SK-N-SH treated with all-trans-retinoic acid at 6 μM for 48 hours (cell line): ENCODE measurements around the gene PRKAB2.

Experiments used
- ATAC-seq: fragments of 200-7000 bp; cut with Tn5 transposase; 3 replicates; pipeline ENCODE4 v1.9.1; 2020; ENCODE audit warnings: mild to moderate bottlenecking, moderate library complexity
- ARNTL ChIP-seq: fragments of 450-650 bp; formaldehyde crosslinking; IDR thresholded peaks from 2 replicates; pipeline ENCODE4 v1.5.0; 2020; ENCODE audit warnings: low read depth, mild to moderate bottlenecking, moderate library complexity, borderline replicate concordance
- BACH2 ChIP-seq: fragments of 250-450 bp; sonication (Bioruptor Pico); IDR thresholded peaks from 2 replicates; pipeline ENCODE4 v1.9.0; 2021; ENCODE audit warnings: mild to moderate bottlenecking, borderline replicate concordance
- CREB5 ChIP-seq: fragments of 250-450 bp; sonication (Bioruptor Pico); IDR thresholded peaks from 2 replicates; pipeline ENCODE4 v1.5.1; 2020; ENCODE audit warnings: low read depth, mild to moderate bottlenecking, moderate library complexity
- CSDC2 ChIP-seq: fragments of 250-450 bp; sonication (Bioruptor Pico); IDR thresholded peaks from 2 replicates; pipeline ENCODE4 v1.5.0; 2020; ENCODE audit warnings: mild to moderate bottlenecking, moderate library complexity
- ESRRG ChIP-seq: fragments of 250-450 bp; sonication (Bioruptor Pico); IDR thresholded peaks from 2 replicates; pipeline ENCODE4 v1.6.1; 2021; ENCODE audit warnings: mild to moderate bottlenecking
- GLIS3 ChIP-seq: fragments of 250-450 bp; sonication (Bioruptor Pico); IDR thresholded peaks from 2 replicates; pipeline ENCODE4 v1.5.0; 2020; ENCODE audit warnings: mild to moderate bottlenecking, moderate library complexity
- OSR1 ChIP-seq: fragments of 250-450 bp; sonication (Bioruptor Pico); IDR thresholded peaks from 2 replicates; pipeline ENCODE4 v1.8.0; 2022; ENCODE audit warnings: moderate library complexity, mild to moderate bottlenecking, inconsistent platforms
- PPARA ChIP-seq: fragments of 250-450 bp; sonication (Bioruptor Pico); IDR thresholded peaks from 2 replicates; pipeline ENCODE4 v1.5.0; 2020; ENCODE audit warnings: mild to moderate bottlenecking, borderline replicate concordance
- SNAI2 ChIP-seq: fragments of 250-450 bp; sonication (Bioruptor Pico); IDR thresholded peaks from 2 replicates; pipeline ENCODE4 v1.5.0; 2020; ENCODE audit warnings: mild to moderate bottlenecking, moderate library complexity
- TCF4 ChIP-seq: fragments of 250-450 bp; sonication (Bioruptor Pico); IDR thresholded peaks from 2 replicates; pipeline ENCODE4 v1.8.0; 2021; ENCODE audit warnings: mild to moderate bottlenecking, moderate library complexity, borderline replicate concordance
- TOX ChIP-seq: fragments of 250-450 bp; sonication (Bioruptor Pico); IDR thresholded peaks from 2 replicates; pipeline ENCODE4 v1.8.0; 2021; ENCODE audit warnings: mild to moderate bottlenecking, moderate library complexity, borderline replicate concordance
- ZC3H10 ChIP-seq: fragments of 250-450 bp; sonication (Bioruptor Pico); IDR thresholded peaks from 2 replicates; pipeline ENCODE4 v1.5.1; 2021; ENCODE audit warnings: mild to moderate bottlenecking, moderate library complexity
- ZFP3 ChIP-seq: fragments of 250-450 bp; sonication (Bioruptor Pico); IDR thresholded peaks from 2 replicates; pipeline ENCODE4 v1.5.0; 2020; ENCODE audit warnings: mild to moderate bottlenecking, moderate library complexity
- ZFP30 ChIP-seq: fragments of 450-650 bp; formaldehyde crosslinking; IDR thresholded peaks from 2 replicates; pipeline ENCODE4 v1.5.0; 2022; ENCODE audit warnings: mild to moderate bottlenecking, moderate library complexity
- ZNF565 ChIP-seq: fragments of 450-650 bp; formaldehyde crosslinking; conservative IDR thresholded peaks from 2 replicates; pipeline ENCODE4 v1.5.0; 2020; ENCODE audit warnings: low read depth, mild to moderate bottlenecking, moderate library complexity
- ZNF70 ChIP-seq: fragments of 450-650 bp; formaldehyde crosslinking; IDR thresholded peaks from 2 replicates; pipeline ENCODE4 v1.5.0; 2020; ENCODE audit warnings: mild to moderate bottlenecking, moderate library complexity
- ZNF8 ChIP-seq: fragments of 450-650 bp; formaldehyde crosslinking; IDR thresholded peaks from 2 replicates; pipeline ENCODE4 v1.5.0; 2020; ENCODE audit warnings: mild to moderate bottlenecking, moderate library complexity
- TF ChIP-seq, protein P1 (sequence below): fragments of 250-450 bp; sonication (Bioruptor Pico); IDR thresholded peaks from 2 replicates; pipeline ENCODE4 v1.5.0; 2020; ENCODE audit warnings: mild to moderate bottlenecking, moderate library complexity
- TF ChIP-seq, protein P2 (sequence below): fragments of 250-450 bp; sonication (Bioruptor Pico); IDR thresholded peaks from 2 replicates; pipeline ENCODE4 v1.5.1; 2021; ENCODE audit warnings: mild to moderate bottlenecking, moderate library complexity
- TF ChIP-seq, protein P3 (sequence below): fragments of 250-450 bp; sonication (Bioruptor Pico); IDR thresholded peaks from 2 replicates; pipeline ENCODE4 v1.8.0; 2020; ENCODE audit warnings: mild to moderate bottlenecking, moderate library complexity, borderline replicate concordance
- TF ChIP-seq, protein P4 (sequence below): fragments of 250-450 bp; sonication (Bioruptor Pico); IDR thresholded peaks from 2 replicates; pipeline ENCODE4 v1.8.0; 2021; ENCODE audit warnings: low read depth, mild to moderate bottlenecking, moderate library complexity, borderline replicate concordance

PRKAB2 gene

DNA sequence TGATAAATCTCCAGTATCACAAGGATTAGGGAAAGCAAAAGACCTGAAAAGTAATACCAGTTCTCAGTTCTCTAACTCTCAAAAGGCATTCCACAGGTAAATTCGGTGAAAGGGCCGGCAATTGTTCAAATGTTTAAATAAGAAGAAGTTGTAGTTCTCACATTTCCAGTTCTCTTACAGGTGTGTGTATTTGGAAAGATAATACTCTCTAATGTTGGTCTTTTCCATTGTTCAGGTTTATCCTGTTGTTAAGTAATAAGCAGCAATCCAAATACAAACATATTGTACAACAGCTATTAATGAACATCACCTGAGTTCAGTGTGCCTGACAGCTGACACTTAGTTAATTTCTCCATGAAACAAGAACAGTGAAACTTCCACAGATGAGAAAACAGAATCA is 13.2 kb upstream of the PRKAB2 start:
- no peak for ATAC-seq
- TF ChIP-seq ZNF8 (CRISPR knock-in tag) (no peak), CREB5 (CRISPR knock-in tag) (no peak), ARNTL (CRISPR knock-in tag) (no peak)

DNA sequence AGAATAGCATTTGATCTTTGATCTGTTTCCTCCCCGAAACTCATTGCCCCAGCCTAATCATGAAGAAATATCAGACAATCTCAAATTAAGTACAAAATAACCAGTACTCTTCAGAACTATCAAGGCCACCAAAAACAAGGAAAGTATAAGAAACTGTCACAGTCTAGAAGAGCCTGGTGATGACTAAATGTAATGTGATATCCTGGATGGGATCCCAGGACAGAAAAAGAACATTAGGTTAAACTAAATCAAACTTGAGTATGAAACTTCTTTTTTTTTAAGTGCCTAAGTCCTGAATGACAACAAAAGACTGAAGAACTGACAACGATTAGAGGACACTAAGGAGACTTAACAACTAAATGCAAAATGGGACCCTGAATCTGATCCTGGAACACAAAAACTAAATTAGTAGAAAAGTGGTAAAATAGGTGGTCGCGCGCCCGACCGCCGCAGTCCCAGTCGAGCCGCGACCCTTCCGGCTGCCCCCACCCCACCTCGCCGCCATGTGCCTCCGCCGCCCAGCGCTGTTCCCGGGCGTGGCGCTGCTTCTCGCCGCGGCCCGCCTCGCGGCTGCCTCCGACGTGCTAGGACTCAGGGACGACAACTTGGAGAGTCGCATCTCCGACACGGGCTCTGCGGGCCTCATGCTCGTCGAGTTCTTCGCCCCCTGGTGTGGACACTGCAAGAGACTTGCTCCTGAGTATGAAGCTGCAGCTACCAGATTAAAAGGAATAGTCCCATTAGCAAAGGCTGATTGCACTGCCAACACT is 5.5 kb upstream of the PRKAB2 start:
- ATAC-seq: no peak
- TF ChIP-seq ZC3H10 (CRISPR knock-in tag): no peak
- TF ChIP-seq, all 23 proteins: peak for 0

- peak; percentile 26 for ATAC-seq
- TF ChIP-seq, protein P1, sequence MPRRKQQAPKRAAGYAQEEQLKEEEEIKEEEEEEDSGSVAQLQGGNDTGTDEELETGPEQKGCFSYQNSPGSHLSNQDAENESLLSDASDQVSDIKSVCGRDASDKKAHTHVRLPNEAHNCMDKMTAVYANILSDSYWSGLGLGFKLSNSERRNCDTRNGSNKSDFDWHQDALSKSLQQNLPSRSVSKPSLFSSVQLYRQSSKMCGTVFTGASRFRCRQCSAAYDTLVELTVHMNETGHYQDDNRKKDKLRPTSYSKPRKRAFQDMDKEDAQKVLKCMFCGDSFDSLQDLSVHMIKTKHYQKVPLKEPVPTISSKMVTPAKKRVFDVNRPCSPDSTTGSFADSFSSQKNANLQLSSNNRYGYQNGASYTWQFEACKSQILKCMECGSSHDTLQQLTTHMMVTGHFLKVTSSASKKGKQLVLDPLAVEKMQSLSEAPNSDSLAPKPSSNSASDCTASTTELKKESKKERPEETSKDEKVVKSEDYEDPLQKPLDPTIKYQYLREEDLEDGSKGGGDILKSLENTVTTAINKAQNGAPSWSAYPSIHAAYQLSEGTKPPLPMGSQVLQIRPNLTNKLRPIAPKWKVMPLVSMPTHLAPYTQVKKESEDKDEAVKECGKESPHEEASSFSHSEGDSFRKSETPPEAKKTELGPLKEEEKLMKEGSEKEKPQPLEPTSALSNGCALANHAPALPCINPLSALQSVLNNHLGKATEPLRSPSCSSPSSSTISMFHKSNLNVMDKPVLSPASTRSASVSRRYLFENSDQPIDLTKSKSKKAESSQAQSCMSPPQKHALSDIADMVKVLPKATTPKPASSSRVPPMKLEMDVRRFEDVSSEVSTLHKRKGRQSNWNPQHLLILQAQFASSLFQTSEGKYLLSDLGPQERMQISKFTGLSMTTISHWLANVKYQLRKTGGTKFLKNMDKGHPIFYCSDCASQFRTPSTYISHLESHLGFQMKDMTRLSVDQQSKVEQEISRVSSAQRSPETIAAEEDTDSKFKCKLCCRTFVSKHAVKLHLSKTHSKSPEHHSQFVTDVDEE (CRISPR knock-in tag): no peak
- TF ChIP-seq ESRRG (CRISPR knock-in tag) (no peak), OSR1 (CRISPR knock-in tag) (no peak), ZNF8 (CRISPR knock-in tag) (no peak), ZNF70 (no peak), BACH2 (CRISPR knock-in tag) (no peak), ZC3H10 (CRISPR knock-in tag) (no peak), PPARA (CRISPR knock-in tag) (no peak), SNAI2 (CRISPR knock-in tag) (no peak), TCF4 (no peak), TOX (CRISPR knock-in tag) (no peak), ARNTL (CRISPR knock-in tag) (no peak), ZFP30 (no peak), CSDC2 (CRISPR knock-in tag) (no peak), ZNF565 (no peak), GLIS3 (CRISPR knock-in tag) (no peak), ZFP3 (CRISPR knock-in tag) (no peak)
- TF ChIP-seq, protein P2, sequence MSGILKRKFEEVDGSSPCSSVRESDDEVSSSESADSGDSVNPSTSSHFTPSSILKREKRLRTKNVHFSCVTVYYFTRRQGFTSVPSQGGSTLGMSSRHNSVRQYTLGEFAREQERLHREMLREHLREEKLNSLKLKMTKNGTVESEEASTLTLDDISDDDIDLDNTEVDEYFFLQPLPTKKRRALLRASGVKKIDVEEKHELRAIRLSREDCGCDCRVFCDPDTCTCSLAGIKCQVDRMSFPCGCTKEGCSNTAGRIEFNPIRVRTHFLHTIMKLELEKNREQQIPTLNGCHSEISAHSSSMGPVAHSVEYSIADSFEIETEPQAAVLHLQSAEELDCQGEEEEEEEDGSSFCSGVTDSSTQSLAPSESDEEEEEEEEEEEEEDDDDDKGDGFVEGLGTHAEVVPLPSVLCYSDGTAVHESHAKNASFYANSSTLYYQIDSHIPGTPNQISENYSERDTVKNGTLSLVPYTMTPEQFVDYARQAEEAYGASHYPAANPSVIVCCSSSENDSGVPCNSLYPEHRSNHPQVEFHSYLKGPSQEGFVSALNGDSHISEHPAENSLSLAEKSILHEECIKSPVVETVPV (CRISPR knock-in tag): no peak
- TF ChIP-seq, protein P3, sequence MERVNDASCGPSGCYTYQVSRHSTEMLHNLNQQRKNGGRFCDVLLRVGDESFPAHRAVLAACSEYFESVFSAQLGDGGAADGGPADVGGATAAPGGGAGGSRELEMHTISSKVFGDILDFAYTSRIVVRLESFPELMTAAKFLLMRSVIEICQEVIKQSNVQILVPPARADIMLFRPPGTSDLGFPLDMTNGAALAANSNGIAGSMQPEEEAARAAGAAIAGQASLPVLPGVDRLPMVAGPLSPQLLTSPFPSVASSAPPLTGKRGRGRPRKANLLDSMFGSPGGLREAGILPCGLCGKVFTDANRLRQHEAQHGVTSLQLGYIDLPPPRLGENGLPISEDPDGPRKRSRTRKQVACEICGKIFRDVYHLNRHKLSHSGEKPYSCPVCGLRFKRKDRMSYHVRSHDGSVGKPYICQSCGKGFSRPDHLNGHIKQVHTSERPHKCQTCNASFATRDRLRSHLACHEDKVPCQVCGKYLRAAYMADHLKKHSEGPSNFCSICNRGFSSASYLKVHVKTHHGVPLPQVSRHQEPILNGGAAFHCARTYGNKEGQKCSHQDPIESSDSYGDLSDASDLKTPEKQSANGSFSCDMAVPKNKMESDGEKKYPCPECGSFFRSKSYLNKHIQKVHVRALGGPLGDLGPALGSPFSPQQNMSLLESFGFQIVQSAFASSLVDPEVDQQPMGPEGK (CRISPR knock-in tag): no peak
- TF ChIP-seq, protein P4, sequence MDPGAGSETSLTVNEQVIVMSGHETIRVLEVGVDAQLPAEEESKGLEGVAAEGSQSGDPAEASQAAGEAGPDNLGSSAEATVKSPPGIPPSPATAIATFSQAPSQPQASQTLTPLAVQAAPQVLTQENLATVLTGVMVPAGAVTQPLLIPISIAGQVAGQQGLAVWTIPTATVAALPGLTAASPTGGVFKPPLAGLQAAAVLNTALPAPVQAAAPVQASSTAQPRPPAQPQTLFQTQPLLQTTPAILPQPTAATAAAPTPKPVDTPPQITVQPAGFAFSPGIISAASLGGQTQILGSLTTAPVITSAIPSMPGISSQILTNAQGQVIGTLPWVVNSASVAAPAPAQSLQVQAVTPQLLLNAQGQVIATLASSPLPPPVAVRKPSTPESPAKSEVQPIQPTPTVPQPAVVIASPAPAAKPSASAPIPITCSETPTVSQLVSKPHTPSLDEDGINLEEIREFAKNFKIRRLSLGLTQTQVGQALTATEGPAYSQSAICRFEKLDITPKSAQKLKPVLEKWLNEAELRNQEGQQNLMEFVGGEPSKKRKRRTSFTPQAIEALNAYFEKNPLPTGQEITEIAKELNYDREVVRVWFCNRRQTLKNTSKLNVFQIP: no peak
Observed at GRCh38 chr1:147171399-147172167, 687 bp downstream of the PRKAB2 start.
